Measurements from ENCODE around the gene ZNF770. TPM values are rescaled to one million over a fixed set of nuclear protein-coding genes. Genes with fewer than 3 reads are reported as not detected.
A peak's percentile ranks its signal among the peaks of the same experiment; 100 is the strongest.

ZNF770 gene
- total and polyA plus RNA-seq, 9 of the 15 experiments (the other 6 are each of a cell fraction or from before 2014, with no cell fraction given), result 3.4 to 50.8 (median 40.3) TPM

- TF ChIP-seq, protein P1, sequence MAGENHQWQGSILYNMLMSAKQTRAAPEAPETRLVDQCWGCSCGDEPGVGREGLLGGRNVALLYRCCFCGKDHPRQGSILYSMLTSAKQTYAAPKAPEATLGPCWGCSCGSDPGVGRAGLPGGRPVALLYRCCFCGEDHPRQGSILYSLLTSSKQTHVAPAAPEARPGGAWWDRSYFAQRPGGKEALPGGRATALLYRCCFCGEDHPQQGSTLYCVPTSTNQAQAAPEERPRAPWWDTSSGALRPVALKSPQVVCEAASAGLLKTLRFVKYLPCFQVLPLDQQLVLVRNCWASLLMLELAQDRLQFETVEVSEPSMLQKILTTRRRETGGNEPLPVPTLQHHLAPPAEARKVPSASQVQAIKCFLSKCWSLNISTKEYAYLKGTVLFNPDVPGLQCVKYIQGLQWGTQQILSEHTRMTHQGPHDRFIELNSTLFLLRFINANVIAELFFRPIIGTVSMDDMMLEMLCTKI (IDR thresholded peaks at IDR 0.05; ENCODE audit: partially characterized antibody), result no peak
- peak; percentile 89; the same call in 1 of the 2 replicates for TF ChIP-seq GTF2F1 (IDR thresholded peaks at IDR 0.05; ENCODE audit: low read depth, low read length)
- no peak for TF ChIP-seq FUS (optimal IDR thresholded peaks at IDR 0.05; ENCODE audit: low read depth, low read length)
- no peak for TF ChIP-seq ATF1 (CRISPR knock-in tag; IDR thresholded peaks at IDR 0.05)
- peak; percentile 75 for TF ChIP-seq ATF1 (tag; IDR thresholded peaks at IDR 0.05)
- TF ChIP-seq, protein P2, sequence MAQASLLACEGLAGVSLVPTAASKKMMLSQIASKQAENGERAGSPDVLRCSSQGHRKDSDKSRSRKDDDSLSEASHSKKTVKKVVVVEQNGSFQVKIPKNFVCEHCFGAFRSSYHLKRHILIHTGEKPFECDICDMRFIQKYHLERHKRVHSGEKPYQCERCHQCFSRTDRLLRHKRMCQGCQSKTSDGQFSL (CRISPR knock-in tag; IDR thresholded peaks at IDR 0.05), result peak; percentile 91
- TF ChIP-seq, protein P2 (tag; IDR thresholded peaks at IDR 0.05), result no peak
- TF ChIP-seq ELK1 (CRISPR knock-in tag; IDR thresholded peaks at IDR 0.05), result no peak
- 0 out of 2 replicates have a peak, but pooled peaks have one; percentile 52 for TF ChIP-seq HOXB6 (CRISPR knock-in tag; IDR thresholded peaks at IDR 0.05; ENCODE audit: borderline replicate concordance)
- 0 out of 2 replicates have a peak, but pooled peaks have one; percentile 22 for TF ChIP-seq EP300 (IDR thresholded peaks at IDR 0.05; ENCODE audit: low read length)
- TF ChIP-seq, protein P3, sequence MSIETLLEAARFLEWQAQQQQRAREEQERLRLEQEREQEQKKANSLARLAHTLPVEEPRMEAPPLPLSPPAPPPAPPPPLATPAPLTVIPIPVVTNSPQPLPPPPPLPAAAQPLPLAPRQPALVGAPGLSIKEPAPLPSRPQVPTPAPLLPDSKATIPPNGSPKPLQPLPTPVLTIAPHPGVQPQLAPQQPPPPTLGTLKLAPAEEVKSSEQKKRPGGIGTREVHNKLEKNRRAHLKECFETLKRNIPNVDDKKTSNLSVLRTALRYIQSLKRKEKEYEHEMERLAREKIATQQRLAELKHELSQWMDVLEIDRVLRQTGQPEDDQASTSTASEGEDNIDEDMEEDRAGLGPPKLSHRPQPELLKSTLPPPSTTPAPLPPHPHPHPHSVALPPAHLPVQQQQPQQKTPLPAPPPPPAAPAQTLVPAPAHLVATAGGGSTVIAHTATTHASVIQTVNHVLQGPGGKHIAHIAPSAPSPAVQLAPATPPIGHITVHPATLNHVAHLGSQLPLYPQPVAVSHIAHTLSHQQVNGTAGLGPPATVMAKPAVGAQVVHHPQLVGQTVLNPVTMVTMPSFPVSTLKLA (conservative IDR thresholded peaks at IDR 0.05), result peak; percentile 39 to 62; a peak in 1 of 4 replicates
- TF ChIP-seq CBFA2T2 (conservative IDR thresholded peaks at IDR 0.05), result no peak
- TF ChIP-seq OTX1 (CRISPR knock-in tag; IDR thresholded peaks at IDR 0.05), result no peak
- peak; percentile 93 for TF ChIP-seq MTA3 (IDR thresholded peaks at IDR 0.05; ENCODE audit: borderline replicate concordance)
- TF ChIP-seq THAP7 (CRISPR knock-in tag; IDR thresholded peaks at IDR 0.05), result no peak
- no peak for TF ChIP-seq CEBPG (CRISPR knock-in tag; IDR thresholded peaks at IDR 0.05)
- no peak for TF ChIP-seq CEBPG (tag; conservative IDR thresholded peaks at IDR 0.05 in 1 of 2, IDR thresholded peaks at IDR 0.05 in 1 of 2)
- no peak for TF ChIP-seq BCL6 (CRISPR knock-in tag; IDR thresholded peaks at IDR 0.05)
- no peak for TF ChIP-seq ZNF75A (CRISPR knock-in tag; IDR thresholded peaks at IDR 0.05)
- no peak for TF ChIP-seq ZKSCAN3 (CRISPR knock-in tag; IDR thresholded peaks at IDR 0.05)
These were observed at the start of gene ZNF770 (continued) for GRCh38 chr15:34988027-34988902.

Data from K562 (cell line).